Caki2 (cell line): Measurements from ENCODE around the gene MAPKAPK2. TPM values are rescaled to one million over a fixed set of nuclear protein-coding genes. Genes with fewer than 3 reads are reported as not detected.

Experiments used
- DNase-seq: peaks from one replicate; pipeline ENCODE4 v3.0.0-alpha.2; 2015; ENCODE audit warnings: low read depth
- in situ Hi-C: cut with HindIII; loops from 2 replicates; pipeline ENCODE4 v1.10.0; 2016; ENCODE audit warnings: low sequenced_read_pairs, low pct_unique_long_range_greater_than_20kb, mixed read lengths
- total RNA-seq: library from RNA; depleted of rRNA; stranded (reverse); fragments of >200 nt; shearing (Covaris generic); gene quantifications from 2 replicates; pipeline ENCODE4 v1.2.3, GENCODE V29; 2014; ENCODE audit warnings: low replicate concordance

The MAPKAPK2 gene
- total RNA-seq, 1 experiment from 2014 or later: 30.9 TPM

GRCh38 chr1:206694171-206695124 is 9.7 kb downstream of the MAPKAPK2 start:
- in situ Hi-C loops: no loop called here
- DNase-seq: peak; percentile 45

- DNase-seq: no peak
- in situ Hi-C loops: no loop called here
Observed at GRCh38 chr1:206695733-206696132, 11.0 kb downstream of the MAPKAPK2 start.

- in situ Hi-C loops: no loop called here
Observed at GRCh38 chr1:206696812-206697585, 12.3 kb downstream of the MAPKAPK2 start.

GRCh38 chr1:206698011-206698410 is 13.3 kb downstream of the MAPKAPK2 start:
- in situ Hi-C loops: no loop called here
- DNase-seq: no peak

More at GRCh38 chr1:206696812-206697585, 12.3 kb downstream of the MAPKAPK2 start:
- DNase-seq: no peak

- in situ Hi-C loops: no loop called here
- DNase-seq: no peak
Observed at GRCh38 chr1:206699000-206699586, 14.4 kb downstream of the MAPKAPK2 start.

- DNase-seq: no peak
- in situ Hi-C loops: no loop called here
Observed at GRCh38 chr1:206699626-206700025, 14.9 kb downstream of the MAPKAPK2 start.

GRCh38 chr1:206700445-206701036 is 15.8 kb downstream of the MAPKAPK2 start:
- in situ Hi-C loops: no loop called here
- no peak for DNase-seq

GRCh38 chr1:206702260-206702659 is 17.6 kb downstream of the MAPKAPK2 start:
- in situ Hi-C loops: no loop called here
- DNase-seq: no peak

GRCh38 chr1:206702803-206703202 is 18.1 kb downstream of the MAPKAPK2 start:
- in situ Hi-C loops: no loop called here
- DNase-seq: no peak

- no peak for DNase-seq
- in situ Hi-C loops: no loop called here
Observed at GRCh38 chr1:206703661-206704060, 19.0 kb downstream of the MAPKAPK2 start.

- in situ Hi-C loops: no loop called here
Observed at GRCh38 chr1:206704226-206704625, 19.5 kb downstream of the MAPKAPK2 start.

GRCh38 chr1:206705191-206705590 is 20.5 kb downstream of the MAPKAPK2 start:
- in situ Hi-C loops: no loop called here
- no peak for DNase-seq

More at GRCh38 chr1:206704226-206704625, 19.5 kb downstream of the MAPKAPK2 start:
- DNase-seq: no peak

GRCh38 chr1:206705726-206706297 is 21.1 kb downstream of the MAPKAPK2 start:
- in situ Hi-C loops: no loop called here
- no peak for DNase-seq

GRCh38 chr1:206706298-206706791 is 21.6 kb downstream of the MAPKAPK2 start:
- no peak for DNase-seq
- in situ Hi-C loops: no loop called here

GRCh38 chr1:206706806-206707366 is 22.2 kb downstream of the MAPKAPK2 start:
- in situ Hi-C loops: no loop called here
- DNase-seq: no peak

GRCh38 chr1:206708058-206708457 is 23.4 kb downstream of the MAPKAPK2 start:
- in situ Hi-C loops: no loop called here
- DNase-seq: no peak

GRCh38 chr1:206708882-206709281 is 24.2 kb downstream of the MAPKAPK2 start:
- DNase-seq: no peak
- in situ Hi-C loops: no loop called here

- in situ Hi-C loops: no loop called here
- no peak for DNase-seq
Observed at GRCh38 chr1:206709322-206709721, 24.6 kb downstream of the MAPKAPK2 start.
